HG03108 (cell line): Measurements from ENCODE around the gene RBM44.
"Not testable (repeated sequence)": the region's sequence is repeated elsewhere in the genome, so short reads cannot be mapped to it uniquely, and the experiment has no call there.

ENCODE experiments used
- ATAC-seq: cut with Tn5 transposase; IDR thresholded peaks from one replicate; pipeline ENCODE4 v1.9.1; 2021; ENCODE audit warnings: moderate library complexity; ENCODE audit not compliant: unreplicated experiment

Gene RBM44

DNA sequence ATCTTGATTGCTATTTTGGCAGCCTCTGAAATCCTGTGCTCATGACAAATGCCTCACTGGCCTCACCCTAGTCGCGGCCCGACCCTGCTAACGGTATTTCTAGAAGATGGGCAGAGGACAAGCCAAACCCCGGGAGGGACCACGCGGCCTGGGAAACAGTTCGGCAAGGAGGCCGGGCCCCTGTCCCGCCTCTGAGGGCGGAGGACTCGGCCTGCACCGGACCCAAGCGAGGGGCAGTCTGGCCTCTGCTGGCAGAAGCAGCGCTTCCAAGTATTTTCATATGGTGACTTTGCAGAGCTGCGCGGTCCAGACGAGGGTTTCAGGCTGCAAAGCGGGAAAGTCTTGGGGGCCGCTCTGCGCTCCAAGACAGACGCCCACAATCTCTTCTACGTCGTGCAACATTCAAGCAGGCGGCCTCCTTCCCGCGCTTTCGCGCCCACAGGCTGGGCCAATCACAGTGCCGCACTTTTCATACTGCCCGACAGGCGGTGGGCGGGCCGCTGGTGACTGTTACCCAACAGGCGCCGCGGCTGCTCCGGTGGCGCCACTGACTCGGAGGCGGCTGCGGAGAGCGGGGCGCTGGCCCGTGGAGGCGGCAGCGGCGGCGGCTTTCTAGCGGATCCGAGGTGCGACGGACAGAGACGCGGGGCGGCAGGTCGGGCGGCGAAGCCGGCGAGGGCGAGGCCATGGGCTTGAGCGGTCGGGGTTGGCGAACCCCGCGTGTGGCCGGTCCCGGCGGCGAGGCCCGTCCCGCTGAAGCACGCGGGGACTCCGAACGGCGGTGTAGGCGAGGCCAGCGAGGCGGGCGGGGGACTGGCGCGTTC, at the start of gene RBM44:
Gene RBM44 (plus strand): TSS at position 544 of the 824 bp plus-strand sequence. CDS start 14,831 bp downstream, outside the sequence.
- no peak for ATAC-seq

GRCh38 chr2:237749002-237749401, 49.6 kb upstream of the RBM44 start:
- no peak for ATAC-seq

GRCh38 chr2:237749961-237750360, 48.6 kb upstream of the RBM44 start:
- no peak for ATAC-seq

DNA sequence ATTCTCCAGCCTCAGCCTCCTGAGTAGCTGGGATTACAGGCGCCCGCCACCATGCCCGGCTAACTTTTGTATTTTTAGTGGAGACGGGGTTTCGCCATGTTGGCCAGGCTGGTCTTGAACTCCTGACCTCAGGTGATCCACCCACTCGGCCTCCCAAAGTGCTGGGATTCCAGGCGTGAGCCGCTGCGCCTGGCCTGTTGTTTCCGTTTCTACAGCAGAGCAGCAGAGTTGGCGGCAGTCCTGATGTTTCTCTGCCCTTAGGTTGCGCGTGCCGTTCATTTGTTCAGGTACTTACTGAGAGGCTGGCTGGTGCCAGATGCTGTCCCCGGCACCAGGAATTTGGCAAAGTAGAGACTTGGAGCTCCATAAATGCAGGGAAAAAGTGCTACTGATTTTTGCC, 48.1 kb upstream of the RBM44 start:
- ATAC-seq = not testable (repeated sequence)

- ATAC-seq = peak; percentile 98
Measured at GRCh38 chr2:237752761-237753165, 45.8 kb upstream of the RBM44 start.

GRCh38 chr2:237754182-237754581, 44.4 kb upstream of the RBM44 start:
- ATAC-seq = no peak

- ATAC-seq = no peak
Measured at GRCh38 chr2:237754626-237755248, 43.8 kb upstream of the RBM44 start.

DNA sequence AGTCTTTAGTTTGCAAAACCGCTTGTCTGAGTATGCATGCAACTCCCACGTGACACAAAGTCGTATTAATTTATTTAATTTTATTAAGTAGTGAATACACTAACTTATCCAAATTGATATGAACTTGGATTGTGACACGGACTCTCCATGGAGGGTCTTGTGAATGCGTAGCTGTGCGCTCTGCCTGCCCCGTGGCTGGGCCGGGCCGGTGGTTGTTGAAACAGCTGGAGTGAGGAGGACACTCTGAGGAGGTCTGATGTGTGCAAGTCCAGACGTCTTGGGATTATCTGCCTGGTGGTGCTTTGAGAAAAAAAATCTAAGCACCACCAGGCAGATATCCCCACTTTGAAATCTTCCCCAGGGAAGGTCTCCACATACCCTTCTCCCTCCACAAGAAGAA, 41.0 kb upstream of the RBM44 start:
- ATAC-seq = no peak

- ATAC-seq = no peak
Measured at GRCh38 chr2:237758185-237758584, 40.4 kb upstream of the RBM44 start.

GRCh38 chr2:237759176-237759575, 39.4 kb upstream of the RBM44 start:
- no peak for ATAC-seq

- no peak for ATAC-seq
Measured at GRCh38 chr2:237760506-237761502, 37.8 kb upstream of the RBM44 start.

- not testable (repeated sequence) for ATAC-seq
Measured at GRCh38 chr2:237762291-237763182, 36.0 kb upstream of the RBM44 start.

DNA sequence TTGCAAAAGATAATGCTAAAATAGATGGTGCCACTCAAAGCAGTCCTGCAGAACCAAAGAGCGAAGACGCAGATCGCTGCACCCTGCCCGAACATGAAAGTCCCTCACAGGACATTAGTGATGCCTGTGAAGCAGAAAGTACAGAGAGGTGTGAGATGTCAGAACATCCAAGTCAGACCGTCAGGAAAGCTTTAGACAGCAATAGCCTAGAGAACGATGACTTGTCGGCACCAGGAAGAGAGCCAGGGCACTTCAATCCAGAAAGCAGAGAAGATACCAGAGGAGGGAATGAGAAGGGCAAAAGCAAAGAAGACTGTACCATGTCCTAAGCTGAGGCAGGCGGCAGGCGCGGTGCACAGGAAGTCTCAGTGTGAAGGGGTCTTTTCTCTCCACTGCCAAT, 34.8 kb upstream of the RBM44 start:
- no peak for ATAC-seq

DNA sequence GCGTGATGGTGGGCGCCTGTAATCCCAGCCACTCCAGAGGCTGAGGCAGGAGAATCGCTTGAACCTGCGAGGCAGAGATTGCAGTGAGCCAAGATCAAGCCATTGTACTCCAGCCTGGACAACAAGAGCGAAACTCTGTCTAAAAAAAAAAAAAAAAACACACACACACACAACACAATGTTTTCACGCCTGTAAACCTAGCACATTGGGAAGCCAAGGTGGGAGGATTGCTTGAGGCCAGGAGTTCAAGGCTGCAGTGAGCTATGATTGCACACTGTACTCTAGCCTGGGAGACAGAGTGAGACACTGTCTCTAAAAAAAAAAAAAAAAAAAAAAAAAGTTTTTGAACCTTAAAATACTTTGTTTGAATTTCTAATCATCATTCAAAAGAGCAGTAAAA, 33.5 kb upstream of the RBM44 start:
- ATAC-seq = not testable (repeated sequence)

- no peak for ATAC-seq
Measured at GRCh38 chr2:237765875-237766274, 32.7 kb upstream of the RBM44 start.

- no peak for ATAC-seq
Measured at GRCh38 chr2:237766340-237766739, 32.2 kb upstream of the RBM44 start.

DNA sequence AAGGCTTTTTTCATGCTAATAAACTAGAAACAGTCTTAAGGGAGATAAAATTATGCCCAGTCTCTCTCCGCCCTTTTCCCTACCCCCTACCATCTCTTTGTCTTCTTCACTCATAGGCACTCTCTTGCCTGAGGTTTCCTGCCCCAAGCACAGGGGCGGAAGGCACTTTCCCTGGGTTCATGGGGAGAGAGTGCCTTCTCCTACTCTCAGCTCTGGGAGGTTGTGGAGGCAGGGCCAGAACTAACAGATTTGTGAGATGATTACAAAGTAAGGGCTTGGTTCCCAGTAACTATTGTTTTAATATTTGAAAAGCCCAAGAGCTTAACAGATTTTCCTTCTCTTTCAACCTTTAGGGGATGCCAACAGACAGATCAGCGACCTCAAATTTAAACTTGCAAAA, 26.1 kb upstream of the RBM44 start:
- no peak for ATAC-seq

DNA sequence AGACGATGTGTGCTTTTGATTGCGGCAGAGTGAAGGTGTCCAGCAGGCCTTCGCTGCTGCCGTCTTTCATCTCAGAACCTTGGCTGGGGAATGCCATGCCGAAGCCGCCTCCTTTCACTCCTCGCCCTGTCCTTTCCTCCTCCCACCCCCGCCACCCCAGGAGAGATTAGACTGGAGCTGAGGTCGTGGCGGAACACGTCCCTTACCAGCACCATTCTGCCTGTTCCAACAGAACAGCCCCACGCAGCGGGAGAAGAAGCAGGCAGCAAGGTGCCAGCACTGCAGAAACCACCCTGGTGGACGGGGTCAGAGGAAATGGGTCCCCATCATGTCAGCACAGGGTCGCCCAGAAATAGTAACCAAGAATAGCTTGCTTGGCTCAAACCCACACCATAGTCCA, 24.8 kb upstream of the RBM44 start:
- ATAC-seq = no peak

- peak; percentile 56 for ATAC-seq
Measured at GRCh38 chr2:237774811-237775553, 23.6 kb upstream of the RBM44 start.
